Lung (tissue), 12 donors: ENCODE measurements around the gene DTD1. TPM values are rescaled to one million over a fixed set of nuclear protein-coding genes. Genes with fewer than 3 reads are reported as not detected.

Experiments used
- ATAC-seq: fragments of 200-7000 bp; cut with Tn5 transposase; one replicate; pipeline ENCODE4 v1.9.1; 2020; ENCODE audit warnings: moderate number of reproducible peaks; ENCODE audit not compliant: insufficient read depth, low FRiP score
- DNase-seq, 3 donors: peaks; one replicate each; pipeline ENCODE4 v3.0.0-alpha.2; 2013 to 2017
- H3K27ac ChIP-seq, 2 donors: one replicate each; pipeline ENCODE4 v1.5.1; 2013; ENCODE audit warnings: mild to moderate bottlenecking in 2 of 2, moderate library complexity in 2 of 2, control low read depth in 1 of 2, inconsistent platforms in 1 of 2, low read depth in 1 of 2, low read length in 1 of 2
- H3K27me3 ChIP-seq, 3 donors: one replicate each; pipeline ENCODE4 v1.5.1; 2013; ENCODE audit warnings: low read length in 2 of 3; ENCODE audit not compliant: control insufficient read depth in 3 of 3, insufficient read depth in 3 of 3
- H3K36me3 ChIP-seq, 4 donors: one replicate each; pipeline ENCODE4 v1.5.1; 2013; ENCODE audit warnings: low read length in 4 of 4, mild to moderate bottlenecking in 1 of 4, moderate library complexity in 1 of 4; ENCODE audit not compliant: control insufficient read depth in 4 of 4, insufficient read depth in 4 of 4
- H3K4me1 ChIP-seq, 5 donors: one replicate each; pipeline ENCODE4 v1.5.1; 2013; ENCODE audit warnings: low read length in 5 of 5, mild to moderate bottlenecking in 2 of 5, moderate library complexity in 1 of 5; ENCODE audit not compliant: control insufficient read depth in 5 of 5, insufficient read depth in 5 of 5
- H3K4me3 ChIP-seq: one replicate; pipeline ENCODE4 v1.5.1; 2013; ENCODE audit warnings: mild to moderate bottlenecking, control low read depth, moderate library complexity
- H3K9ac ChIP-seq, 2 donors: one replicate each; pipeline ENCODE4 v1.5.1; 2013; ENCODE audit warnings: low read length in 2 of 2, control low read depth in 1 of 2; ENCODE audit not compliant: insufficient read depth in 1 of 2
- H3K9me3 ChIP-seq, 4 donors: one replicate each; pipeline ENCODE4 v1.5.1; 2013; ENCODE audit warnings: low read length in 3 of 4, mild to moderate bottlenecking in 1 of 4, moderate library complexity in 1 of 4; ENCODE audit not compliant: control insufficient read depth in 4 of 4, insufficient read depth in 3 of 4
- WGBS, 2 donors: extraction: QIAGEN DNeasy Blood & Tissue Kit; methylation state at CpG; one replicate each; pipeline ENCODE4 v1.1.7; 2013; 5-methylcytosine and 5-hydroxymethylcytosine counted together
- polyA plus RNA-seq, 2 donors: library from polyadenylated mRNA; stranded (reverse); fragments of 200-250 nt; gene quantifications; one replicate each; pipeline ENCODE4 v1.2.1, GENCODE V29; 2013
- total RNA-seq, 2 donors: library from RNA; depleted of rRNA in 1 of 2; stranded (reverse); fragments of >200 nt in 1 of 2; gene quantifications; one replicate each; pipeline ENCODE4 v1.2.1, GENCODE V29; 2014 to 2021
- TF ChIP-seq, protein P1 (sequence below): IDR thresholded peaks from 2 replicates; pipeline ENCODE4 v1.5.1; 2012; ENCODE audit warnings: mild to moderate bottlenecking; ENCODE audit errors: control extremely low read depth, extremely low read depth
- donor health status: control.
- donor health status: control.
- donor health status: Bipolar disorder and iron deficiency.
- donor health status: healthy.
- donor health status: DM: yes; HTN: yes; CAD: no.

DTD1 gene
- total and polyA plus RNA-seq, 4 donors, result 17.4 to 39.2 (median 24.6) TPM

DNA sequence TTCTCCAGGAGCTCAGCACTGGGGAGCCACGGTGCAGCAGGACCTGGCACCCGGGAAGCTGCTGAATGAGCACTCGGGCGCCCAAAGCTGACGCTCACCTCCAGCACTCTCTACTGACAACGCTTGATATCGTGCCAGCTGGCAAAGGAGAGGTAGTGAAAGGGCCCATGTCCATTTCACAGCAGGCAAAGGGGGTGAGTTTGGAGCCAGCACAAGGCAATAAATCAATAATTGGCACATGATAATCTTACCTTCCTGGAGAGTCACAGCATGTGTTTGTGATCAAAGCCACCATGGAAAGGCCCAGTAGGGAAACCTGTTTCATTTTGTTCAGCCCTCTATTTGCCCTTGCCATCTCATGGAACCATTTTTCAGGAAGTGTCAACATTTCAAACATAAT, 43.9 kb upstream of the DTD1 start:
- H3K4me1 ChIP-seq, result no peaks in the 10 kb centered on the region
- ATAC-seq, result no peak
- no peak overlapping the region for H3K4me3 ChIP-seq
- H3K27ac ChIP-seq, result no peak overlapping the region
- H3K27me3 ChIP-seq, result no peaks in the 10 kb centered on the region
- TF ChIP-seq, protein P1, sequence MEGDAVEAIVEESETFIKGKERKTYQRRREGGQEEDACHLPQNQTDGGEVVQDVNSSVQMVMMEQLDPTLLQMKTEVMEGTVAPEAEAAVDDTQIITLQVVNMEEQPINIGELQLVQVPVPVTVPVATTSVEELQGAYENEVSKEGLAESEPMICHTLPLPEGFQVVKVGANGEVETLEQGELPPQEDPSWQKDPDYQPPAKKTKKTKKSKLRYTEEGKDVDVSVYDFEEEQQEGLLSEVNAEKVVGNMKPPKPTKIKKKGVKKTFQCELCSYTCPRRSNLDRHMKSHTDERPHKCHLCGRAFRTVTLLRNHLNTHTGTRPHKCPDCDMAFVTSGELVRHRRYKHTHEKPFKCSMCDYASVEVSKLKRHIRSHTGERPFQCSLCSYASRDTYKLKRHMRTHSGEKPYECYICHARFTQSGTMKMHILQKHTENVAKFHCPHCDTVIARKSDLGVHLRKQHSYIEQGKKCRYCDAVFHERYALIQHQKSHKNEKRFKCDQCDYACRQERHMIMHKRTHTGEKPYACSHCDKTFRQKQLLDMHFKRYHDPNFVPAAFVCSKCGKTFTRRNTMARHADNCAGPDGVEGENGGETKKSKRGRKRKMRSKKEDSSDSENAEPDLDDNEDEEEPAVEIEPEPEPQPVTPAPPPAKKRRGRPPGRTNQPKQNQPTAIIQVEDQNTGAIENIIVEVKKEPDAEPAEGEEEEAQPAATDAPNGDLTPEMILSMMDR, result no peak
- H3K9me3 ChIP-seq, result no peaks in the 10 kb centered on the region
- H3K9ac ChIP-seq, result no peak overlapping the region
- 91 to 94% methylated on average over 7 of the region's 7 CpGs for WGBS, 2 donors
- H3K36me3 ChIP-seq, result peaks cover 10 to 40% (median 35%) of the 10 kb centered on the region in 4 donors
- no peak for DNase-seq

DNA sequence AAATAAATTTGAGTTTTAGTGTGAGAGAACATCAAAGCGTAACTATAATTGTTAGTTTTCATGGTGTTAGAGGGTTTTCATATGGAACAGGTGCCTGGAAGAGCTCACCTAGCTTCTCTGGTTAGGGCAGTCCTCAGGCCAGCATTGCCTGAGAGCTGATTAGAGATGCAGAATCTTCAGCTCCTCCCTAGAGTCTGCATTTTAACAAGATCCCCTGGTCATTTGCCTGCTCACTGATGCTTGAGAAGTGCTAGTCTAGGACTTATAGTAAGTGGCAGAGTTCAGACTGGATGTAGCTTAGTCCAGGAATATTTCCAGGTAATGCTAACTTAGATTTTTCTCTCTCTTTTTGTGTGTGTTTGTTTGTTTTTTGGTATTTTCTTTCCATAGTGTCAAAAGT, 42.3 kb upstream of the DTD1 start:
- 93 to 100% methylated on average over 1 of the region's 1 CpG for WGBS, 2 donors

DNA sequence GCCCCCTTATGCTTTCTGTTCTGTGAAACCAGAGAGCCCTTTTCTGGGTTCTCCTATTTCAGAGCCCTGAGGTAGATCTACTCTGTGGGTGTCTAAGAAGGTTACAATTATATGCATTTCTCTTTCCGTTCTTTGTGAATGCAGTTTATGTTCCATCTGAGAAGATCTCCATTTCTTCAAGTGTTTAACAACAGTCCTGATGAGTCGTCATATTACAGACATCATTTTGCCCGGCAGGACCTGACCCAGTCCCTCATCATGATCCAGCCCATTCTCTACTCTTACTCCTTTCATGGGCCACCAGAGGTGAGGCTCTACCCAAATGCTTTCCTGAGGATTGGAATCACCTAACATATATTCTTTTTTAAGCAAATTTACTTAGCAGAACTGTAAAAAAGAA, 39.4 kb upstream of the DTD1 start:
- Histone ChIP-seq H3K27me3 (no peaks in the 10 kb centered on the region), H3K9me3 (no peaks in the 10 kb centered on the region), H3K9ac (no peak overlapping the region), H3K27ac (no peak overlapping the region), H3K4me3 (no peak overlapping the region), H3K36me3 (peaks cover 24 to 38% (median 32%) of the 10 kb centered on the region in 4 donors), H3K4me1 (no peaks in the 10 kb centered on the region)
- WGBS, 2 donors, result 94 to 95% methylated on average over 3 of the region's 3 CpGs
- no peak for DNase-seq
- ATAC-seq, result no peak
- TF ChIP-seq, protein P1, result no peak

More for the DNA sequence above, 42.3 kb upstream of the DTD1 start:
- Histone ChIP-seq H3K36me3 (peaks cover 12 to 38% (median 30%) of the 10 kb centered on the region in 4 donors), H3K27ac (no peak overlapping the region), H3K4me3 (no peak overlapping the region), H3K27me3 (no peaks in the 10 kb centered on the region), H3K9ac (no peak overlapping the region), H3K9me3 (no peaks in the 10 kb centered on the region), H3K4me1 (no peaks in the 10 kb centered on the region)
- TF ChIP-seq, protein P1, result no peak
- DNase-seq (no peak), ATAC-seq (no peak)

DNA sequence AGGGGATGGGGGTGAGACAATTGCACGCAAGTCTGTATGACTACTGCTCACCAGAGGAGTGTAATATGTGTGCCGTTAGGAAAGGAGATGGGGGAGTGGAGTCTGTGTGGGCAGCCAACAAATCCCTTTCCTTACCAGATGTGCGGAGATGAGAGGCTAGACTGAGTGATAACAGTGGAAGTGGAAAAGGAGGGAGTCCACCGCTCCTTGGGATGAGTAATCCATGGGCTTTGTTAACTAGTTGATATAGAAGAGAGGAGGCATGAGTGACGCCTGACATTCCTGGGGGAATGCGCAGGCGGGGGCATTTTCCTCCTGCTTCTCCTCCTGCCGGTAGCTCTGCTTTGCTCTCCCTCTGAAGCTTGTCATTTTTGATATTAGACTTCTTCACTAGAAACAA, 34.1 kb upstream of the DTD1 start:
- no peak overlapping the region for H3K4me3 ChIP-seq
- DNase-seq (no peak), ATAC-seq (no peak)
- no peaks in the 10 kb centered on the region for H3K4me1 ChIP-seq
- TF ChIP-seq, protein P1, result no peak
- 97% methylated on average over 8 of the region's 8 CpGs for WGBS, 2 donors
- no peak overlapping the region for H3K9ac ChIP-seq
- H3K36me3 ChIP-seq, result peaks cover 14 to 37% (median 33%) of the 10 kb centered on the region in 4 donors
- no peak overlapping the region for H3K27ac ChIP-seq
- no peaks in the 10 kb centered on the region for H3K9me3 ChIP-seq
- H3K27me3 ChIP-seq, result no peaks in the 10 kb centered on the region
